GM18505 (cell line): ENCODE measurements around the gene TMEM255B.

Source experiments
- ATAC-seq: cut with Tn5 transposase; IDR thresholded peaks from one replicate; pipeline ENCODE4 v1.9.1; 2021; ENCODE audit not compliant: unreplicated experiment
- POLR2A ChIP-seq: IDR thresholded peaks from 4 replicates; pipeline ENCODE4 v1.6.1; 2011; ENCODE audit warnings: borderline replicate concordance; ENCODE audit not compliant: insufficient read depth, insufficient read length; ENCODE audit errors: extremely low read depth

The TMEM255B gene

GRCh38 chr13:113805431-113806103, 46.5 kb downstream of the TMEM255B start:
- no peak for TF ChIP-seq POLR2A
- no peak for ATAC-seq

GRCh38 chr13:113806104-113806471, 47.1 kb downstream of the TMEM255B start:
- no peak for ATAC-seq
- no peak for TF ChIP-seq POLR2A

GRCh38 chr13:113806526-113806925, 47.5 kb downstream of the TMEM255B start:
- no peak for ATAC-seq
- TF ChIP-seq POLR2A, result no peak

- TF ChIP-seq POLR2A, result no peak
- ATAC-seq, result no peak
Measured at GRCh38 chr13:113808058-113808834, 49.2 kb downstream of the TMEM255B start.

- no peak for TF ChIP-seq POLR2A
- no peak for ATAC-seq
Measured at GRCh38 chr13:113809934-113810333, 50.9 kb downstream of the TMEM255B start.

GRCh38 chr13:113810640-113811039, 51.6 kb downstream of the TMEM255B start:
- no peak for TF ChIP-seq POLR2A
- ATAC-seq, result no peak

- ATAC-seq, result no peak
- TF ChIP-seq POLR2A, result no peak
Measured at GRCh38 chr13:113811081-113811928, 52.3 kb downstream of the TMEM255B start.

- TF ChIP-seq POLR2A, result no peak
Measured at GRCh38 chr13:113812178-113813040, 53.4 kb downstream of the TMEM255B start.

GRCh38 chr13:113813070-113813748, 54.2 kb downstream of the TMEM255B start:
- no peak for ATAC-seq
- TF ChIP-seq POLR2A, result no peak

More at GRCh38 chr13:113812178-113813040, 53.4 kb downstream of the TMEM255B start:
- ATAC-seq, result no peak

- no peak for TF ChIP-seq POLR2A
- ATAC-seq, result no peak
Measured at GRCh38 chr13:113813749-113814434, 54.9 kb downstream of the TMEM255B start.

- no peak for TF ChIP-seq POLR2A
- ATAC-seq, result no peak
Measured at GRCh38 chr13:113814435-113814821, 55.4 kb downstream of the TMEM255B start.
